GM21825 (cell line): ENCODE results near the gene CEP350.
"Not testable (repeated sequence)": the region's sequence is repeated elsewhere in the genome, so short reads cannot be mapped to it uniquely, and the experiment has no call there.

Experiments
- ATAC-seq: cut with Tn5 transposase; IDR thresholded peaks from one replicate; pipeline ENCODE4 v1.9.1; 2021; ENCODE audit warnings: mild to moderate bottlenecking, moderate library complexity; ENCODE audit not compliant: unreplicated experiment

The CEP350 gene

GRCh38 chr1:180112984-180113647, 158.5 kb downstream of the CEP350 start:
- ATAC-seq, result no peak

- no peak for ATAC-seq
Measured at GRCh38 chr1:180114396-180114945, 159.9 kb downstream of the CEP350 start.

GRCh38 chr1:180116964-180117763, 162.6 kb downstream of the CEP350 start:
- ATAC-seq, result no peak

GRCh38 chr1:180117764-180118116, 163.1 kb downstream of the CEP350 start:
- ATAC-seq, result no peak

GRCh38 chr1:180119837-180120236, 165.2 kb downstream of the CEP350 start:
- no peak for ATAC-seq

- ATAC-seq, result no peak
Measured at GRCh38 chr1:180123463-180123936, 168.9 kb downstream of the CEP350 start.

GRCh38 chr1:180130651-180131050, 176.0 kb downstream of the CEP350 start:
- no peak for ATAC-seq

- ATAC-seq, result no peak
Measured at GRCh38 chr1:180131510-180131909, 176.9 kb downstream of the CEP350 start.

- ATAC-seq, result no peak
Measured at GRCh38 chr1:180133193-180133592, 178.6 kb downstream of the CEP350 start.

GRCh38 chr1:180133688-180134087, 179.1 kb downstream of the CEP350 start:
- not testable (repeated sequence) for ATAC-seq

- ATAC-seq, result no peak
Measured at GRCh38 chr1:180135535-180135934, 180.9 kb downstream of the CEP350 start.

- ATAC-seq, result no peak
Measured at GRCh38 chr1:180136331-180136967, 181.8 kb downstream of the CEP350 start.

- ATAC-seq, result no peak
Measured at GRCh38 chr1:180136968-180137356, 182.4 kb downstream of the CEP350 start.

- ATAC-seq, result no peak
Measured at GRCh38 chr1:180137776-180138175, 183.2 kb downstream of the CEP350 start.

- no peak for ATAC-seq
Measured at GRCh38 chr1:180141381-180141934, 186.8 kb downstream of the CEP350 start.

GRCh38 chr1:180143359-180143758, 188.7 kb downstream of the CEP350 start:
- ATAC-seq, result no peak

GRCh38 chr1:180144659-180145357, 190.2 kb downstream of the CEP350 start:
- ATAC-seq, result no peak

GRCh38 chr1:180145446-180145845, 190.8 kb downstream of the CEP350 start:
- ATAC-seq, result no peak

GRCh38 chr1:180150982-180151381, 196.4 kb downstream of the CEP350 start:
- ATAC-seq, result no peak

GRCh38 chr1:180151508-180151907, 196.9 kb downstream of the CEP350 start:
- no peak for ATAC-seq

- no peak for ATAC-seq
Measured at GRCh38 chr1:180152588-180152987, 198.0 kb downstream of the CEP350 start.
